Measurements from ENCODE around the gene AKR1B1.

GRCh38 chr7:134419085-134419484 is 39.8 kb downstream of the AKR1B1 start:
- TF ChIP-seq CTCF (IDR thresholded peaks at IDR 0.05; ENCODE audit: extremely low read depth in 1 of 2, insufficient read depth in 1 of 2, low read depth in 1 of 2, low read length in 2 of 2) (no peak), POLR2A (IDR thresholded peaks at IDR 0.05; ENCODE audit: low read depth, low read length) (no peak), GATA2 (IDR thresholded peaks at IDR 0.05; ENCODE audit: insufficient read depth, insufficient read length, low read depth, low read length) (no peak), POLR2AphosphoS5 (IDR thresholded peaks at IDR 0.05; ENCODE audit: insufficient read depth, low read depth, low read length) (no peak), EZH2 (IDR thresholded peaks at IDR 0.05; ENCODE audit: borderline replicate concordance, low read depth, low read length, severe bottlenecking) (no peak), JUN (IDR thresholded peaks at IDR 0.05; ENCODE audit: borderline replicate concordance, insufficient read depth, insufficient read length, low read depth) (no peak), MYC (IDR thresholded peaks at IDR 0.05; ENCODE audit: low read depth, low read length) (no peak), FOS (IDR thresholded peaks at IDR 0.05; ENCODE audit: borderline replicate concordance, insufficient read depth, low read length) (no peak)

Measured in endothelial cell of umbilical vein (primary cell).